ENCODE measurements around the gene APMAP. TPM values are rescaled to one million over a fixed set of nuclear protein-coding genes. Genes with fewer than 3 reads are reported as not detected.

The APMAP gene
- total RNA-seq, 4 donors from 2014 or later = 24.2 to 108 (median 29.3) TPM

DNA sequence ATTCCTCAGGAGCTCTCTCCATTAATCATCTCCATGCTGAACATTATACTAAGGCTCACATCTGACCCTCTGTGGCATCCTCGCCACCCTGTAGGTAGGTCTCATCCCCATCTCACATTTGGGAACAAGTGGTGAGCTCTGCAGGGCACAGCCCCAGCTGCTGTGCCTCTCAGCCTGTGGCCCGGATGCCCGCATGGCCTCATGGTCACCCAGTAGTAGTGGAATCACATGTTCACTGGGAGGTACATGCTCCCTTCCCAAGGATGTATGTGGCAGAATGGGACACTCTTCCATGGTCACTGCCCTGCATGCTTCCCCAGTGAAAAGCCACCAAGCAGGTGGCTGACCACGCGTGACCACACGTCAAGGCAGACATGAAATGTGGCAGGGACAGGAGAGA lies 26.3 kb upstream of the APMAP start:
- DNase-seq = peak in 1 of 2 donors; percentile 8
- Histone ChIP-seq H3K27ac (no peak overlapping the region), H3K4me3 (no peak overlapping the region), H3K9me3 (no peaks in the 10 kb centered on the region), H3K27me3 (no peaks in the 10 kb centered on the region), H3K36me3 (peaks cover 0 to 2% of the 10 kb centered on the region in 2 donors), H3K4me1 (peaks cover 8 to 24% of the 10 kb centered on the region in 2 donors)
- in situ Hi-C loops (cut with MboI; ENCODE audit: low sequenced_read_pairs in 4 of 4) (no loop called here), intact Hi-C loops (cut with DNase I; ENCODE audit: low total_unique reads) (no loop called here)
- no peak for ATAC-seq
- TF ChIP-seq, protein P1, sequence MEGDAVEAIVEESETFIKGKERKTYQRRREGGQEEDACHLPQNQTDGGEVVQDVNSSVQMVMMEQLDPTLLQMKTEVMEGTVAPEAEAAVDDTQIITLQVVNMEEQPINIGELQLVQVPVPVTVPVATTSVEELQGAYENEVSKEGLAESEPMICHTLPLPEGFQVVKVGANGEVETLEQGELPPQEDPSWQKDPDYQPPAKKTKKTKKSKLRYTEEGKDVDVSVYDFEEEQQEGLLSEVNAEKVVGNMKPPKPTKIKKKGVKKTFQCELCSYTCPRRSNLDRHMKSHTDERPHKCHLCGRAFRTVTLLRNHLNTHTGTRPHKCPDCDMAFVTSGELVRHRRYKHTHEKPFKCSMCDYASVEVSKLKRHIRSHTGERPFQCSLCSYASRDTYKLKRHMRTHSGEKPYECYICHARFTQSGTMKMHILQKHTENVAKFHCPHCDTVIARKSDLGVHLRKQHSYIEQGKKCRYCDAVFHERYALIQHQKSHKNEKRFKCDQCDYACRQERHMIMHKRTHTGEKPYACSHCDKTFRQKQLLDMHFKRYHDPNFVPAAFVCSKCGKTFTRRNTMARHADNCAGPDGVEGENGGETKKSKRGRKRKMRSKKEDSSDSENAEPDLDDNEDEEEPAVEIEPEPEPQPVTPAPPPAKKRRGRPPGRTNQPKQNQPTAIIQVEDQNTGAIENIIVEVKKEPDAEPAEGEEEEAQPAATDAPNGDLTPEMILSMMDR (IDR thresholded peaks at IDR 0.05 in 4 of 5, conservative IDR thresholded peaks at IDR 0.05 in 1 of 5) = no peak
- TF ChIP-seq POLR2A (IDR thresholded peaks at IDR 0.05) = no peak

DNA sequence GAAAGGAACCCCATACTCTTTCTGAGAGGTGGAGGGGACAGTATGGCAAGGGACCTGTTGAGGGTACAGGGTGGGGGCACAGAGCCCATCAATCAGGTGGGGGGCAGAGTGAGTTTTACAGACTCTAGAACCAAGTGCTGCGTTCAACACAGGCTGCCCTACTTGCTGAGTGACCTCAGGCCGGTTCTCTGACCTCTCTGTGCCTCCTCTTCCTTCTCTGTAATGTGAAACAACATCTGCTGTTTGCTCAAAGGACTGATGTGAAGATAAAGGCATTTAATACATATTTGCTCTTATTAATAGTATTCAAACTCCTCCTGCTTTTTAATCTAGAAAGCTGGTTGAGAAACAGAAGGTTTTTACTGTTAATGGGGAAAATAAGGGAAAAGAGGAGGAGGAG lies 25.9 kb upstream of the APMAP start:
- no peak for ATAC-seq

DNA sequence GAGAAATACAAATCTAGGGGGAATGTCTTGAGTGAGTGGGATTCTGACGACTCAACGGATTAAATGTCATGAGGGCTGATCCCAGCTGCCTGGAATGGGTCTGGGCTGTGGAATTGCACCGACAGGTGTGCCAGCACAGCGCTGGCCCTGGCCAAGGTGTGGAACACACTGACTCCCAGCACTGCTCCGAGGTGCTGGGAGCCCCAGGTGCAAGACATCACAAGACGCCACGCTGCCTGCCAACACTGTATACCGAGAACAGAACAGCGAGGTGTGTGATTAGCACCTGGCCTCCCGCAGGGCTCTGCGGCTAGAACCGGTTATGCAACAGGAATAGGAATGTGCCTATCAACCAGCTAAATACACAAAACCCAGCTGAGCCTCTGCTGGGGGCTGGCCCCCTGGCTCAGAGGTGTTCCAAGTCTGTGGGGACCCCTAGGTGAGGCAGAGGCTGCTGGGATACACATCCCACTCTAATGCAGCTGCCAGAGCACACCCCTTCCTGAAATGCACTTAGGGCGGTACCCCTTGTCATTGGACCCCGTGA lies 24.8 kb upstream of the APMAP start:
- Histone ChIP-seq H3K4me1 (peaks cover 12 to 31% of the 10 kb centered on the region in 2 donors), H3K9me3 (no peaks in the 10 kb centered on the region), H3K4me3 (no peak overlapping the region), H3K27ac (peak overlapping the region in 1 of 4 donors; percentile 15), H3K36me3 (peaks cover 0 to 17% of the 10 kb centered on the region in 2 donors), H3K27me3 (no peaks in the 10 kb centered on the region)
- TF ChIP-seq, protein P1 (IDR thresholded peaks at IDR 0.05 in 4 of 5, conservative IDR thresholded peaks at IDR 0.05 in 1 of 5) = no peak
- TF ChIP-seq POLR2A (IDR thresholded peaks at IDR 0.05) = no peak
- ATAC-seq = peak; percentile 47 to 65
- intact Hi-C loops (cut with DNase I; ENCODE audit: low total_unique reads) (no loop called here), in situ Hi-C loops (cut with MboI; ENCODE audit: low sequenced_read_pairs in 4 of 4) (no loop called here)
- peak; percentile 55 to 78 for DNase-seq

More for the DNA sequence above, 25.9 kb upstream of the APMAP start:
- H3K27me3 ChIP-seq = no peaks in the 10 kb centered on the region
- H3K4me3 ChIP-seq = no peak overlapping the region
- intact Hi-C loops (cut with DNase I; ENCODE audit: low total_unique reads) (no loop called here), in situ Hi-C loops (cut with MboI; ENCODE audit: low sequenced_read_pairs in 4 of 4) (no loop called here)
- H3K36me3 ChIP-seq = peaks cover 0 to 6% of the 10 kb centered on the region in 2 donors
- peaks cover 8 to 21% of the 10 kb centered on the region in 2 donors for H3K4me1 ChIP-seq
- no peak overlapping the region for H3K27ac ChIP-seq
- DNase-seq = no peak
- H3K9me3 ChIP-seq = no peaks in the 10 kb centered on the region
- TF ChIP-seq, protein P1 (IDR thresholded peaks at IDR 0.05 in 4 of 5, conservative IDR thresholded peaks at IDR 0.05 in 1 of 5) = no peak
- TF ChIP-seq POLR2A (IDR thresholded peaks at IDR 0.05) = no peak

DNA sequence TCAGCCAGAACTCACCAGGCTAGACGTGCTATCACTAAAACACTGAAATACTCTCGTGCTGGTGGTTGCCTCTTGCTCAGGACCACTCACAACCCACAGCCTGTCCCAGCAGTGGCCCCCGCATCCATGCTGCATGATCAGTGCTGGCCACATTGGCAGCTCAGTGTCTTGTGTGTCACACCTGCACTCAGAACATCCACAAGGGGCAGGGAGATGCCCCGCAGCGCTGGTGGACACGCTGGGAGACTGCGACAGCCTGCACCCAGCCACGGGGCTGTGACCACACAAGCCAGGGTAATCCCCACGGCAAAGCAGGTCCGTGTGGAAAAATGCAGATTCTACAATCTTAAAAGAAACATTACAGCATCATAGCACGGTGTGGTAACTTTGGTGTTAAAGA lies 23.9 kb upstream of the APMAP start:
- Histone ChIP-seq H3K9me3 (no peaks in the 10 kb centered on the region), H3K27ac (no peak overlapping the region), H3K36me3 (peaks cover 0 to 17% of the 10 kb centered on the region in 2 donors), H3K4me3 (no peak overlapping the region), H3K4me1 (peaks cover 18 to 35% of the 10 kb centered on the region in 2 donors), H3K27me3 (no peaks in the 10 kb centered on the region)
- intact Hi-C loops (cut with DNase I; ENCODE audit: low total_unique reads) (no loop called here), in situ Hi-C loops (cut with MboI; ENCODE audit: low sequenced_read_pairs in 4 of 4) (no loop called here)
- no peak for TF ChIP-seq POLR2A (IDR thresholded peaks at IDR 0.05)
- TF ChIP-seq, protein P1 (IDR thresholded peaks at IDR 0.05 in 4 of 5, conservative IDR thresholded peaks at IDR 0.05 in 1 of 5) = no peak
- DNase-seq (peak in 1 of 2 donors; percentile 7), ATAC-seq (no peak)

DNA sequence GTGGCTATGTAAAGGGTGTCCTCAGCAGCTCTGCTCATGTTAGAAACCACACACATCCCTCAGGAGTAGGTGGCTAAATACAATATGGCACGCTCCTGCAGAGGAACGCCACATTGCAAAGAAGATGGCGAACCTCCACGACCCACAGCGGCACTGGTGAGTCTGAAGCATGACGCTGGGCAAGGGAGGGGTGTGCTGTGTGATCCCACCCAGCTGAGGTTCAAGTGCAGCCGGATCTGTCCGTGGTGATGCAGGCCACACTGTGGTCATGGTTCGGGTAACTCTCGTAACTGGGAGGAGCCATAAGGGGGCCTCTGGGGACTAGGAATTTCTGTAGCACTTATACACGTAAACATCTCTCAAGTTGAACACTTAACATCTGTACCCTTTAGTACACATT lies 23.4 kb upstream of the APMAP start:
- ATAC-seq = no peak
- Histone ChIP-seq H3K36me3 (peaks cover 0 to 17% of the 10 kb centered on the region in 2 donors), H3K27me3 (no peaks in the 10 kb centered on the region), H3K4me1 (peaks cover 20 to 33% of the 10 kb centered on the region in 2 donors), H3K27ac (no peak overlapping the region), H3K9me3 (no peaks in the 10 kb centered on the region), H3K4me3 (no peak overlapping the region)
- peak in 1 of 2 donors; percentile 11 for DNase-seq
- in situ Hi-C loops (cut with MboI; ENCODE audit: low sequenced_read_pairs in 4 of 4) (no loop called here), intact Hi-C loops (cut with DNase I; ENCODE audit: low total_unique reads) (no loop called here)
- TF ChIP-seq, protein P1 (IDR thresholded peaks at IDR 0.05 in 4 of 5, conservative IDR thresholded peaks at IDR 0.05 in 1 of 5) = no peak
- TF ChIP-seq POLR2A (IDR thresholded peaks at IDR 0.05) = no peak

All from gastrocnemius medialis (tissue), 4 donors.